Testis (tissue), 2 donors: Measurements from ENCODE around the gene SGIP1.

Source experiments
- CTCF ChIP-seq, 3 experiments: fragments of 450-650 bp in 2 of 3; fragments of 200-600 bp in 1 of 3; sonication (generic) in 1 of 3; IDR thresholded peaks; one replicate each; pipeline ENCODE4 v1.5.1; 2016 to 2019; ENCODE audit warnings: antibody characterized with exemption in 3 of 3, mild to moderate bottlenecking in 2 of 3, moderate library complexity in 1 of 3
- POLR2A ChIP-seq: fragments of 450-650 bp; IDR thresholded peaks from one replicate; pipeline ENCODE4 v1.6.1; 2017; ENCODE audit warnings: antibody characterized with exemption, mild to moderate bottlenecking, moderate library complexity

GRCh38 chr1:66605419-66605997 lies 71.6 kb downstream of the SGIP1 start:
- no peak for TF ChIP-seq CTCF (IDR thresholded peaks at IDR 0.05)
- TF ChIP-seq POLR2A: no peak
